IPS-18a (cell line): Measurements from ENCODE around the gene TDRD1.

Experiments
- H3K27ac ChIP-seq: one replicate; pipeline ENCODE4 v1.5.1; 2013; ENCODE audit warnings: low read length
- H3K27me3 ChIP-seq: one replicate; pipeline ENCODE4 v1.6.1; 2013; ENCODE audit warnings: mild to moderate bottlenecking, low read length; ENCODE audit not compliant: control insufficient read depth, insufficient read depth
- H3K36me3 ChIP-seq: one replicate; pipeline ENCODE4 v1.6.1; 2013; ENCODE audit warnings: low read depth, low read length; ENCODE audit not compliant: control insufficient read depth
- H3K4me1 ChIP-seq: one replicate; pipeline ENCODE4 v1.6.1; 2013; ENCODE audit warnings: low read depth, low read length; ENCODE audit not compliant: control insufficient read depth
- H3K4me3 ChIP-seq: one replicate; pipeline ENCODE4 v1.5.1; 2013; ENCODE audit warnings: low read length
- H3K9ac ChIP-seq: one replicate; pipeline ENCODE4 v1.6.1; 2013; ENCODE audit warnings: mild to moderate bottlenecking, low read length, moderate library complexity
- H3K9me3 ChIP-seq: one replicate; pipeline ENCODE4 v1.6.1; 2013; ENCODE audit warnings: low read depth, low read length; ENCODE audit not compliant: control insufficient read depth

Gene TDRD1

GRCh38 chr10:114206902-114207301 lies 27.7 kb downstream of the TDRD1 start:
- Histone ChIP-seq H3K36me3 (no peaks in the 10 kb centered on the region), H3K4me3 (no peak overlapping the region), H3K4me1 (peaks cover 7% of the 10 kb centered on the region), H3K27ac (no peak overlapping the region), H3K27me3 (no peaks in the 10 kb centered on the region), H3K9ac (no peak overlapping the region), H3K9me3 (no peaks in the 10 kb centered on the region)

DNA sequence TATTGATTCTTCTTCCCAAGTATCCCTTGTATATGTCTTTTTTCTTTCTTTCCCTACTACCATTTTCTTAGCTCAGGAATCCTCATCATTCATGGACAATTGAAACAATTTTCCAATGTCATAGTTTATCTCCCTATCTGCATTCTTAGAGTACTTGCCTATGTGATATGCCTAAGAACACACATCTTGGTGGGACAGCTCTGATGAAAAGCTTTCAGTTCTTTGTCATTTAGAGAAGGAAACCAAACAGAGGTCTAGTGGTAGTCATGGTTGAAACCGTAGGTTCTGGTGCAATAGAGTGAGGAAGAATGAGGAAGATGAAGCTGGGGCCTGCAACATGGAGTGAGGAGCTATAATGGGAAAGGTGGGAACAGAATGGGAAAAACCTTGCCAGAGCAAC lies 28.2 kb downstream of the TDRD1 start:
- Histone ChIP-seq H3K27me3 (no peaks in the 10 kb centered on the region), H3K27ac (no peak overlapping the region), H3K4me3 (no peak overlapping the region), H3K9ac (no peak overlapping the region), H3K36me3 (no peaks in the 10 kb centered on the region), H3K9me3 (no peaks in the 10 kb centered on the region), H3K4me1 (peaks cover 7% of the 10 kb centered on the region)

DNA sequence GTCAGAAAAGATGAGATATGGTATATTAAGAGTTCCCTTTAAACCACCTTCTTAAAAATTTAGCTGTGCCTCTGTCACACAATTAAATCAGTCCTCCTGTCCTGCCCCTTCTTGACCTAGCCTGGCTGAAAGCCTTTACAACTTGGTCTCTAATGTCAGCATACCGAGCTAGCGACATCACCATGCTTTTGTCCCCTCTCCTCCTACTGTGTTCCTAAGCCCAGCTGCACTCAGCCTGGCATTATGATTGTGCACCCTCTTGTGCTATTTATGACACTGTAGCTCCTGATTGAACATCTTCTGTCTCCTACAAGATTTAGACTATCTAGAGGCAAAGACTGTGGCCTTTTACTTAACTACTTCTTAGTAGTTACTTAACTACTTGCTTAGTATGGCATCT lies 29.2 kb downstream of the TDRD1 start:
- no peak overlapping the region for H3K4me3 ChIP-seq
- H3K36me3 ChIP-seq, result no peaks in the 10 kb centered on the region
- peaks cover 7% of the 10 kb centered on the region for H3K4me1 ChIP-seq
- no peak overlapping the region for H3K9ac ChIP-seq
- H3K9me3 ChIP-seq, result no peaks in the 10 kb centered on the region
- no peak overlapping the region for H3K27ac ChIP-seq
- no peaks in the 10 kb centered on the region for H3K27me3 ChIP-seq

DNA sequence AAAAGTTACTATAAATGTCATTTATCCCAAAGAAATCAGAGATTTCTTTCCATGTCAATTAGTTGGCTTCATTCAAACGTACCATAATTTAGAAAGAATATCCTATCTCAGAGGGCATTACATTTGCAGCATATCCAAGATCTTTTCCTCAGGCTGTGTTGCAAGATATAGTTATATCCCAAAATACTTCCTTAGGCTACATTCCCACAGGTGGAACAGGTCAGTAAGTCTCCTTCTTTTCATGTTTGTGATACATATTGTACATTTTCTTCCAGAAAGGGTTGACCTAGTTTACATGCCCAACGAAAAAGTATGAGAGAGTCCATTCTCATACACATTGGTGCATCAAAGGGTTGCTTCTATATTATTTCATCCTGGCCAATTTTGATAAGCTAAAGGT lies 33.0 kb downstream of the TDRD1 start:
- H3K27me3 ChIP-seq, result no peaks in the 10 kb centered on the region
- H3K36me3 ChIP-seq, result no peaks in the 10 kb centered on the region
- no peak overlapping the region for H3K4me3 ChIP-seq
- no peak overlapping the region for H3K27ac ChIP-seq
- no peaks in the 10 kb centered on the region for H3K9me3 ChIP-seq
- peaks cover 7% of the 10 kb centered on the region for H3K4me1 ChIP-seq
- H3K9ac ChIP-seq, result no peak overlapping the region

DNA sequence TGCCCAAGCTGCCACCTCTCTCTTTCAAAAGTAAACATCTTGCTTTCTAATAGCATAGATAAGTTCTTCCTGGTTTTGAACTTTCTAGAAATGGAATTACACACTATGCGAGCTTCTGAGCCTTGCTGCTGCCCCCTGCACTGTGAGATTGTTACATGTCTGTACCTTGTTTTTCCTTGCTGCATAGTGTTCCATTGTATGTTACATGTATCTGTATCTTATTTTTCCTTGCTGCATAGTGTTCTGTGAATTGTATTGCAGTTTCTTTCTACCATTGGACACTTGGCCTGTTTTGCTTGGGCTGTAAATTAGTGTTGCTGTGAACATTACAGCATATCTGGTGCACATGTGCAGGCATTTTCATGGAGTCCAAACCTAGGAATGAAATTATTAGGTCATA lies 35.9 kb downstream of the TDRD1 start:
- no peaks in the 10 kb centered on the region for H3K9me3 ChIP-seq

DNA sequence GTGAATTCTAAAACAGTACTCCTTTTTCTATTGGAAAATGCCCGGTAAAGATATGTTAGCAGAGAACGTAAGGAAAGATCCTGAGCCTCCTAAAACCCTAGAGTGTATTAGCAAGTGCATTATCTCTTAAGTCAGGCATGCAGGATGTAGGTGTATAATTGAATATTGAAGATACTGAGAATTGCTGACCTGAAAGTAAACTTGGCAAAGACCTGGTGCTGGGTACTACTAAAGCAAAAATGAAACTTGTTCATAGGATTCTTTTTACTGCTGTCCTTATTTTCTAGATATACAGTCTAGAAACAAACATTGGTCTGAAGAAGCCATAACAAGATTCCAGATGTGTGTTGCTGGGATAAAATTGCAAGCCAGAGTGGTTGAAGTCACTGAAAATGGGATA lies 41.1 kb downstream of the TDRD1 start:
- Histone ChIP-seq H3K27me3 (no peaks in the 10 kb centered on the region), H3K27ac (no peak overlapping the region), H3K9me3 (no peaks in the 10 kb centered on the region), H3K4me1 (no peaks in the 10 kb centered on the region), H3K36me3 (no peaks in the 10 kb centered on the region), H3K4me3 (no peak overlapping the region), H3K9ac (no peak overlapping the region)

More for the DNA sequence above, 35.9 kb downstream of the TDRD1 start:
- Histone ChIP-seq H3K36me3 (no peaks in the 10 kb centered on the region), H3K4me3 (no peak overlapping the region), H3K9ac (no peak overlapping the region), H3K27me3 (no peaks in the 10 kb centered on the region), H3K27ac (no peak overlapping the region), H3K4me1 (no peaks in the 10 kb centered on the region)

DNA sequence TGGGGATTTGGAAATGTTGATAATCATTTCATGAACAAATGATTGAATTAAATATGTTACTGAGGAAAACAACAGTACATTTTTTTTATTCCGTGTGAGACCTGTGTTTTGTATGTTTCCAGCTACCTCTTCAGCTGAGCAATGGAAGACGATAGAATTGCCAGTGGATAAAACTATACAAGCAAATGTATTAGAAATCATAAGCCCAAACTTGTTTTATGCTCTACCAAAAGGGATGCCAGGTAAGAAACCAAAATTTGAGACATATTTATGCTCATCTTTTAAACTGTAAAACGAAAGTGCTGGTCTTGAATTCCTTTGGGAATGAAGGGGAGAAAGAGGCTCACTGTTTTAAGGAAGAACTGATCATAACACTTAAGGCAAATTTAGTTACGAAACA lies 42.1 kb downstream of the TDRD1 start:
- H3K4me3 ChIP-seq, result no peak overlapping the region
- H3K27me3 ChIP-seq, result no peaks in the 10 kb centered on the region
- H3K9me3 ChIP-seq, result no peaks in the 10 kb centered on the region
- no peaks in the 10 kb centered on the region for H3K4me1 ChIP-seq
- H3K27ac ChIP-seq, result no peak overlapping the region
- H3K9ac ChIP-seq, result no peak overlapping the region
- H3K36me3 ChIP-seq, result no peaks in the 10 kb centered on the region

DNA sequence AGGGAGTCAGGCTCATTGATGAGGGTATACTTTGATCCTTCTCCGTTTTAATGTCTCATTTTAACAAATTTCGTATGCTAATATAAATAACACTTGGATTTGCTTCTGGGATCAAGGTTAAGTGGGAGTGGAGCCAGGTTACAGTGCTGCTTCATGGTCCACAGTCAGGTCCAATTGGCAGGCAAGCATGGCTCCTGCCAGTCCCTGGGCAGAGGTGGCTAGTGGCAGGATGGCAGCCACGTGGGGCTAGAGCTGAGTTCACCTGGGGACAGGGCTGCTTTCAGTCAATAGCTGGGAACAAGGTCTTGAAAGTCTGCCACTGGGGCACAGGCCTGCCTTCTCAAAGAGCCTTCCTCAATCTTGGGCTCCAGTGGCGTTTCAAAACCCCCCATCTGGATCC lies 43.9 kb downstream of the TDRD1 start:
- no peaks in the 10 kb centered on the region for H3K27me3 ChIP-seq
- no peak overlapping the region for H3K4me3 ChIP-seq
- H3K4me1 ChIP-seq, result no peaks in the 10 kb centered on the region
- no peak overlapping the region for H3K27ac ChIP-seq
- no peaks in the 10 kb centered on the region for H3K36me3 ChIP-seq
- no peak overlapping the region for H3K9ac ChIP-seq
- H3K9me3 ChIP-seq, result no peaks in the 10 kb centered on the region

DNA sequence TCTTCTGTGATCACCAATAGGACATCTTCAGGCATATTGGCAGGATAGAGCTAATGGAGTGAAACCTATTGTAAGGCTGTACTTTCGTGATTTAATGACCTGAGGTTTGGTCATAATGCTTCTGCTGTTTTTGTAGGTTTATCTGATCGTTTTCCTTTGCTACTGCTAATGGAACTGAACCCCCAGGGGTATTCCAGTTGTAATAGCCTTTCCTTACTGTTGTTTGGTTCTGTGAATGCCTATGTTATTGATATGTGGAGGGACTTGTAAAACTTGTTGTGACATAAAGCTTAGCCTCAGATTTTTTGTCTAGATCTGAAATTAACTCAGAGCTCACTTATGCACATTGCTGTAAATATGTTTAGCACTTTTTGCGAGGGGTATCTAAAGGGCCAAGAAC lies 49.0 kb downstream of the TDRD1 start:
- Histone ChIP-seq H3K9me3 (no peaks in the 10 kb centered on the region), H3K27me3 (no peaks in the 10 kb centered on the region), H3K9ac (no peak overlapping the region), H3K4me1 (no peaks in the 10 kb centered on the region), H3K4me3 (no peak overlapping the region), H3K27ac (no peak overlapping the region), H3K36me3 (no peaks in the 10 kb centered on the region)

- Histone ChIP-seq H3K4me1 (no peaks in the 10 kb centered on the region), H3K4me3 (no peak overlapping the region), H3K27ac (no peak overlapping the region), H3K9ac (no peak overlapping the region), H3K9me3 (no peaks in the 10 kb centered on the region), H3K27me3 (peaks cover under 1% of the 10 kb centered on the region), H3K36me3 (no peaks in the 10 kb centered on the region)
Observed at GRCh38 chr10:114232561-114233176, 53.5 kb downstream of the TDRD1 start.

DNA sequence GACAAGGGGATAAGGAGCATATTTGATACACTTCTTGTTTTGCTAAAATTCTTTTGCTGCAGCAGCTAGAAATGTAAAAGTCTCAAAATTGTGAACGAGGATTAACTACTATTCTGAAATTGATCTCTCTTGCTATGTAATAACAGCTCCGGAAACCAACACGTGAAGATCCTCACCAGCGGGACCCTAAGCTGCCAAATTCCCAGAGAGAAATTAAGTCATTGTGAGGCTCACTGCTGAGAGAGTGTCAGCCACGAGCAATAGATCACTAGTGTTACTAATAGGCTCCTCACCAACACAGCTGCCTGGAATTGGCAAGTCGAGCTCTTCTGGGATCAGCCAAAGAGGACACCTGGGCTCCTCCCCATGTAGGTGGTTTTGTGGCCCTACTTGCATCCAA lies 54.3 kb downstream of the TDRD1 start:
- Histone ChIP-seq H3K27me3 (peaks cover 9% of the 10 kb centered on the region), H3K4me1 (no peaks in the 10 kb centered on the region), H3K27ac (no peak overlapping the region), H3K4me3 (no peak overlapping the region), H3K9me3 (no peaks in the 10 kb centered on the region), H3K9ac (no peak overlapping the region), H3K36me3 (no peaks in the 10 kb centered on the region)

- H3K27ac ChIP-seq, result no peak overlapping the region
- no peak overlapping the region for H3K4me3 ChIP-seq
- H3K9me3 ChIP-seq, result no peaks in the 10 kb centered on the region
- H3K9ac ChIP-seq, result no peak overlapping the region
- H3K36me3 ChIP-seq, result no peaks in the 10 kb centered on the region
- peaks cover 15% of the 10 kb centered on the region for H3K27me3 ChIP-seq
- peaks cover 4% of the 10 kb centered on the region for H3K4me1 ChIP-seq
Observed at GRCh38 chr10:114234132-114234531, 55.0 kb downstream of the TDRD1 start.
